HL-60/S4 treated with retinoic acid at 250 ng/mL for 4 days and 3 days (cell line): ENCODE data around the gene GNG14.
"Not testable (repeated sequence)": the region's sequence is repeated elsewhere in the genome, so short reads cannot be mapped to it uniquely, and the experiment has no call there.

Source experiments
- in situ Hi-C: fragments of 300-500 bp; cut with MboI; formaldehyde crosslinking; loops from 2 replicates; pipeline ENCODE4 v1.7.0; 2022; ENCODE audit warnings: low sequenced_read_pairs

GNG14 gene

GRCh38 chr19:12666265-12667048 is 21.3 kb upstream of the GNG14 start, which contains the start of the genes MAN2B1 and WDR83:
Gene MAN2B1, minus strand, starts transcription at chr19:12666742. Its CDS starts 41 bp downstream, at chr19:12666701.
Gene WDR83, plus strand, starts transcription at chr19:12666807. Its CDS starts 2,984 bp downstream, at chr19:12669791.
- in situ Hi-C loops = loop anchor here (25.0 kb wide), 1 partner anchor 104 kb away; the partner anchor contains the start of gene ZNF564

- in situ Hi-C loops = loop anchor here (25.0 kb wide), 1 partner anchor 106 kb away; the partner anchor contains the start of gene ZNF564
These were observed 20.0 kb upstream of the GNG14 start for GRCh38 chr19:12667731-12668302.

- in situ Hi-C loops = loop anchor here (25.0 kb wide), 1 partner anchor 106 kb away; the partner anchor contains the start of gene ZNF564
These were observed 19.5 kb upstream of the GNG14 start for GRCh38 chr19:12668346-12668745.

- in situ Hi-C loops = loop anchor here (25.0 kb wide), 1 partner anchor 107 kb away; the partner anchor contains the start of gene ZNF564
These were observed 18.9 kb upstream of the GNG14 start for GRCh38 chr19:12668932-12669269.

- in situ Hi-C loops = loop anchor here (25.0 kb wide), 1 partner anchor 107 kb away; the partner anchor contains the start of gene ZNF564
These were observed 18.3 kb upstream of the GNG14 start for GRCh38 chr19:12669270-12670158.

GRCh38 chr19:12670159-12670928 is 17.5 kb upstream of the GNG14 start:
- in situ Hi-C loops = loop anchor here (25.0 kb wide), 1 partner anchor 108 kb away; the partner anchor contains the start of gene ZNF564

GRCh38 chr19:12672744-12673143 is 15.1 kb upstream of the GNG14 start:
- in situ Hi-C loops = loop anchor here (25.0 kb wide), 1 partner anchor 110 kb away; the partner anchor contains the start of gene ZNF564

GRCh38 chr19:12675399-12675798 is 12.4 kb upstream of the GNG14 start:
- in situ Hi-C loops = no loop called here

GRCh38 chr19:12675940-12676339 is 11.9 kb upstream of the GNG14 start:
- in situ Hi-C loops = no loop called here

- in situ Hi-C loops = no loop called here
These were observed 11.4 kb upstream of the GNG14 start for GRCh38 chr19:12676384-12676792.

GRCh38 chr19:12676928-12677327 is 10.9 kb upstream of the GNG14 start:
- in situ Hi-C loops = no loop called here

- in situ Hi-C loops = not testable (repeated sequence)
These were observed 9.8 kb upstream of the GNG14 start for GRCh38 chr19:12678039-12678438.

GRCh38 chr19:12680034-12680433 is 7.8 kb upstream of the GNG14 start:
- in situ Hi-C loops = no loop called here

GRCh38 chr19:12681074-12681987 is 6.5 kb upstream of the GNG14 start, which contains the start of gene DHPS:
Gene DHPS, minus strand, starts transcription at chr19:12681880. Its CDS starts 114 bp downstream, at chr19:12681766.
- in situ Hi-C loops = no loop called here

GRCh38 chr19:12685831-12686230 is 2.0 kb upstream of the GNG14 start:
- in situ Hi-C loops = no loop called here

- in situ Hi-C loops = no loop called here
These were observed 1.2 kb downstream of the GNG14 start for GRCh38 chr19:12689012-12689411.

GRCh38 chr19:12689581-12690216 is 1.9 kb downstream of the GNG14 start:
- in situ Hi-C loops = no loop called here

GRCh38 chr19:12692960-12693359 is 5.2 kb downstream of the GNG14 start:
- in situ Hi-C loops = no loop called here
